Endodermal cell (in vitro differentiated cells): ENCODE results near the gene APOC1. TPM values are rescaled to one million over a fixed set of nuclear protein-coding genes. Genes with fewer than 3 reads are reported as not detected.

ENCODE experiments used
- DNase-seq: peaks from one replicate; pipeline ENCODE4 v3.0.0-alpha.2; 2017
- H3K27ac ChIP-seq: 2 replicates; pipeline ENCODE4 v1.5.1; 2013; ENCODE audit warnings: mild to moderate bottlenecking, low read depth, low read length, moderate library complexity
- H3K27me3 ChIP-seq: 2 replicates; pipeline ENCODE4 v1.6.1; 2013; ENCODE audit warnings: mild to moderate bottlenecking, low read length, moderate library complexity; ENCODE audit not compliant: insufficient read depth, control insufficient read depth, poor library complexity, severe bottlenecking
- H3K36me3 ChIP-seq: 2 replicates; pipeline ENCODE4 v1.7.0; 2013; ENCODE audit warnings: mild to moderate bottlenecking, low read length, moderate library complexity; ENCODE audit not compliant: control insufficient read depth, insufficient read depth
- H3K4me1 ChIP-seq: one replicate; pipeline ENCODE4 v1.7.0; 2013; ENCODE audit warnings: low read length; ENCODE audit not compliant: control insufficient read depth, insufficient read depth
- H3K4me3 ChIP-seq: 2 replicates; pipeline ENCODE4 v1.5.1; 2013; ENCODE audit warnings: mild to moderate bottlenecking, low read length, moderate library complexity
- H3K9ac ChIP-seq: 2 replicates; pipeline ENCODE4 v1.6.1; 2013; ENCODE audit warnings: mild to moderate bottlenecking, low read length, moderate library complexity; ENCODE audit not compliant: poor library complexity, severe bottlenecking; ENCODE audit errors: extremely low read depth
- H3K9me3 ChIP-seq: 2 replicates; pipeline ENCODE4 v1.6.1; 2013; ENCODE audit warnings: mild to moderate bottlenecking, low read length, moderate library complexity; ENCODE audit not compliant: control insufficient read depth
- H3K27ac Mint-ChIP-seq: 2 replicates; pipeline ENCODE4 v1.8.0; 2020; ENCODE audit warnings: mixed read lengths
- H3K27me3 Mint-ChIP-seq: 2 replicates; pipeline ENCODE4 v1.8.0; 2021; ENCODE audit warnings: mild to moderate bottlenecking, mixed read lengths; ENCODE audit not compliant: insufficient read depth
- H3K36me3 Mint-ChIP-seq: 2 replicates; pipeline ENCODE4 v1.8.0; 2020; ENCODE audit warnings: low read depth, mixed read lengths
- H3K4me1 Mint-ChIP-seq: 2 replicates; pipeline ENCODE4 v1.8.0; 2020; ENCODE audit warnings: mixed read lengths
- H3K4me3 Mint-ChIP-seq: 2 replicates; pipeline ENCODE4 v1.8.0; 2020; ENCODE audit warnings: mild to moderate bottlenecking, moderate library complexity, mixed read lengths
- H3K9me3 Mint-ChIP-seq: 2 replicates; pipeline ENCODE4 v1.8.0; 2020; ENCODE audit warnings: mild to moderate bottlenecking, mixed read lengths
- WGBS, 2 experiments: methylation state at CpG; one replicate each; pipeline versions ENCODE4 v1.1.5 to v1.1.7; 2013; ENCODE audit warnings: missing lambda C conversion rate in 2 of 2, mixed read lengths in 1 of 2; ENCODE audit not compliant: insufficient coverage in 1 of 2, insufficient read length in 1 of 2; 5-methylcytosine and 5-hydroxymethylcytosine counted together
- total RNA-seq, 2 donors: library from RNA; stranded (reverse); fragmentation: NEBNext Ultra II Directional in 1 of 2; extraction: Animal tissue kit (Norgen Biotek cat#: 25700) in 1 of 2; gene quantifications; 2 replicates in 1 of 2; 3 replicates in 1 of 2; pipeline ENCODE4 v1.2.1, GENCODE V29; 2021
- TF ChIP-seq, protein P1 (sequence below): fragments of 200-600 bp; sonication (generic); conservative IDR thresholded peaks from 2 replicates; pipeline ENCODE4 v1.5.0; 2021; ENCODE audit warnings: antibody characterized with exemption, mild to moderate bottlenecking

The APOC1 gene
- total RNA-seq, 2 donors from 2014 or later = 914 to 1,040 TPM

GRCh38 chr19:44892932-44893331, 21.5 kb upstream of the APOC1 start:
- no peaks in the 10 kb centered on the region for H3K4me1 ChIP-seq
- H3K4me3 ChIP-seq = peak overlapping the region; percentile 99
- H3K36me3 Mint-ChIP-seq = peaks cover 64% of the 10 kb centered on the region
- peak overlapping the region; percentile 79 for H3K4me3 Mint-ChIP-seq
- WGBS, 2 experiments = 96 to 98% methylated on average over 5 to 7 of the region's 7 CpGs
- H3K27ac Mint-ChIP-seq = peak overlapping the region; percentile 88
- no peaks in the 10 kb centered on the region for H3K27me3 ChIP-seq
- no peaks in the 10 kb centered on the region for H3K27me3 Mint-ChIP-seq
- no peak overlapping the region for H3K27ac ChIP-seq
- no peak for DNase-seq
- H3K9ac ChIP-seq = no peak overlapping the region
- H3K9me3 ChIP-seq = no peaks in the 10 kb centered on the region
- H3K4me1 Mint-ChIP-seq = peaks cover 11% of the 10 kb centered on the region
- no peaks in the 10 kb centered on the region for H3K9me3 Mint-ChIP-seq
- peaks cover 63% of the 10 kb centered on the region for H3K36me3 ChIP-seq
- TF ChIP-seq, protein P1, sequence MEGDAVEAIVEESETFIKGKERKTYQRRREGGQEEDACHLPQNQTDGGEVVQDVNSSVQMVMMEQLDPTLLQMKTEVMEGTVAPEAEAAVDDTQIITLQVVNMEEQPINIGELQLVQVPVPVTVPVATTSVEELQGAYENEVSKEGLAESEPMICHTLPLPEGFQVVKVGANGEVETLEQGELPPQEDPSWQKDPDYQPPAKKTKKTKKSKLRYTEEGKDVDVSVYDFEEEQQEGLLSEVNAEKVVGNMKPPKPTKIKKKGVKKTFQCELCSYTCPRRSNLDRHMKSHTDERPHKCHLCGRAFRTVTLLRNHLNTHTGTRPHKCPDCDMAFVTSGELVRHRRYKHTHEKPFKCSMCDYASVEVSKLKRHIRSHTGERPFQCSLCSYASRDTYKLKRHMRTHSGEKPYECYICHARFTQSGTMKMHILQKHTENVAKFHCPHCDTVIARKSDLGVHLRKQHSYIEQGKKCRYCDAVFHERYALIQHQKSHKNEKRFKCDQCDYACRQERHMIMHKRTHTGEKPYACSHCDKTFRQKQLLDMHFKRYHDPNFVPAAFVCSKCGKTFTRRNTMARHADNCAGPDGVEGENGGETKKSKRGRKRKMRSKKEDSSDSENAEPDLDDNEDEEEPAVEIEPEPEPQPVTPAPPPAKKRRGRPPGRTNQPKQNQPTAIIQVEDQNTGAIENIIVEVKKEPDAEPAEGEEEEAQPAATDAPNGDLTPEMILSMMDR = no peak

GRCh38 chr19:44893332-44894051, 20.9 kb upstream of the APOC1 start:
- Mint-ChIP-seq H3K9me3 (no peaks in the 10 kb centered on the region), H3K27me3 (no peaks in the 10 kb centered on the region), H3K4me1 (peaks cover 11% of the 10 kb centered on the region), H3K36me3 (peaks cover 62% of the 10 kb centered on the region), H3K27ac (peak overlapping the region; percentile 88), H3K4me3 (peak overlapping the region; percentile 79)
- Histone ChIP-seq H3K27me3 (no peaks in the 10 kb centered on the region), H3K36me3 (peaks cover 61% of the 10 kb centered on the region), H3K4me1 (no peaks in the 10 kb centered on the region), H3K27ac (no peak overlapping the region), H3K9ac (no peak overlapping the region), H3K9me3 (no peaks in the 10 kb centered on the region), H3K4me3 (no peak overlapping the region)
- TF ChIP-seq, protein P1 = no peak
- DNase-seq = no peak
- WGBS, 2 experiments = 92 to 100% methylated on average over 4 to 18 of the region's 18 CpGs

DNA sequence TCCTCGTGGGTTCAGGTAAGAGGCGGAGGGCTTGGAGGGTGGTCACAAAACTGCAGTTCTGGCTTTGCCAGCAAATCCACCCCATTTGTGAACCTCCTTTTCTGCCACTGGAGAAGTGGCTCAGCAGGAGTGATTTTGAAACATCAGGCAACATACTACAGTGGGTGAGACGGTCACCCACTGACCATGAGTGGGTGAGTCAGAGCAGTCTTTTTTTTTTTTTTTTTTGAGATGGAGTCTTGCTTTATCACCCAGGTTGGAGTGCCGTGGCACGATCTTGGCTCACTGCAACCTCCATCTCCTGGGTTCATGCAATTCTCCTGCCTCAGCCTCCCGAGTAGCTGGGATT, 20.4 kb upstream of the APOC1 start:
- WGBS, 2 experiments = 94 to 97% methylated on average over 3 to 6 of the region's 6 CpGs
- H3K9ac ChIP-seq = no peak overlapping the region
- H3K4me1 ChIP-seq = no peaks in the 10 kb centered on the region
- Mint-ChIP-seq H3K9me3 (no peaks in the 10 kb centered on the region), H3K36me3 (peaks cover 58% of the 10 kb centered on the region), H3K27ac (no peak overlapping the region), H3K4me1 (peaks cover 11% of the 10 kb centered on the region), H3K4me3 (no peak overlapping the region), H3K27me3 (no peaks in the 10 kb centered on the region)
- no peak overlapping the region for H3K4me3 ChIP-seq
- no peaks in the 10 kb centered on the region for H3K9me3 ChIP-seq
- TF ChIP-seq, protein P1 = no peak
- peaks cover 56% of the 10 kb centered on the region for H3K36me3 ChIP-seq
- H3K27ac ChIP-seq = no peak overlapping the region
- no peaks in the 10 kb centered on the region for H3K27me3 ChIP-seq
- DNase-seq = no peak
